Measurements from ENCODE around the gene SETBP1.

SETBP1 gene

DNA sequence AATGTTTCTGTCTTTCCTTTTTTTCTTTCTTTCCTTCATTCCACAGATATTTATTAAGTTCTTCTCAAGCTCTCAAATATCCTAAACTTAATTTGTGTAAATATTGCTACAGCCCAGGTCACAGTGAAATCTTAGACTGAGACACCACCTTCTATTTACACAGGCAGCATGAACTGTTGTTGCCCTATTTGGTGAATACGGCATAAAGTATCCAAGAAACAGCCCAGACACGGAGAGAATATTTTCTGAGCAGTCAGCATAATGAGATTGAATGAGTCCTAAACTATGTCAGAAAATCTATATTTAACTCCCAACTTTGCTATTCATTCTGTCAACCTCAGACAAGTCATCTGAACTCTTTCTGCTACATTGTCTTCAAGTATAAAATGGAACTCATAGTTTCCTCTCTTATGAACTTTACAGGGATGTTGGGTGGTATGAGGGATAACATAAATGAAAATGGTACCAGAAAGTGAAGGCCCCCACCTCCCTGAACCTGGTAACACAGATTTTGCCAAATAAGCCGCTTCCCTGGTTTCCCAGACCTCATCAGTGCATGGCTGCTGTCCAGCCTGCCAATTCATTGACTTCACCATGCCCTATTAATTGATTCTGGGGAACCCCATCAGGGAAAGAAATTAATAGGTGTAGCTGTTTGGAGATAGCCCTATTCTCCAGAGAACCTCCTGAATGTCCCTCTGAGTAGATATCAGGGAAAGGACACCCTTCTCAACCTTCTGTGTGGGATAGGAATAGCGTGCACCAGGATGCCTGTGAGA, 235.9 kb downstream of the SETBP1 start:
- no peak for DNase-seq

DNA sequence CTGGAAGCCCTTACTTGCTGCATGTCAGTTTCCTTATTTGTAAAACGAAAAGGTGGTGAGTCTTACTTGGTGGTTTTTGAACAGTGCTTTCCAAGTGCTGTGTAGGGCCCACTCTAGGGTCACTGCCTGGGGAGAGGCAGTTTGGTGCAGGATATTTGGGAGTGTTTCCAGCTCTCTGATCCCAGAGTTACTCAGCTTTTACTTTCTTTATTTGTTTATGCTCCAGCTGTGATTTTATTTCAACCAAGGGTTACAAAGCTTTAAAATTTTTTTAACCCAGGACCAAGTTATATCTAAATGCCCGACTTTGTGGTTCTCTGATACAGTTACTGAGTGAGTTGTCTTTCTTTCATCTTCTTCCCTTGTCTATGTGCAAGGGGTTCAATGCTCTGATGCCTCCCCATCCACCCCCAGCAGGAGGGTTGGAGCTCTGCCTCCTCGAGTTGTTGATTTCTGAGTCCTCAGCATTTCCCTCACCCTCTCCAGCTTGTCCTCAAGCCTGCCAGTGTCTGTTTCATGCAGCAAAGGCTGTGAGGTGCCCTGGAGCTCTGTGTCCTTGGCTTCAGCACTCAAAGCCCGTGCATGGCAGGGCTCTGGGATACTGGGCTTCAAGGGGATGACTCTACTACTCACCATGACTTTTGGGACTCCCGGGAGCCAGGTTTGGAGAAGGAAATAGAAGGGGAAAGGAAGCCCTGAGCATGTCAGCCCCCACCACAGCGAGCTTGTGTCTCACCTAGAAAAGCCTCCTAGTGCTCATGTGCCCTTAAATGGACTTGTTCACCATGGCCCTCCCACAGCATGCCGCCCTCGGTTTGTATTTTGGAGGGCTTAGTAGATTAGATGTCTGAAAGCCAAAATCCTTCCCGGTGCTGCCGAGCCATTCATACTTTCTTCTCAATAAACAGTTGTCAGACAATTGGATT, 236.8 kb downstream of the SETBP1 start:
- no peak for DNase-seq

DNA sequence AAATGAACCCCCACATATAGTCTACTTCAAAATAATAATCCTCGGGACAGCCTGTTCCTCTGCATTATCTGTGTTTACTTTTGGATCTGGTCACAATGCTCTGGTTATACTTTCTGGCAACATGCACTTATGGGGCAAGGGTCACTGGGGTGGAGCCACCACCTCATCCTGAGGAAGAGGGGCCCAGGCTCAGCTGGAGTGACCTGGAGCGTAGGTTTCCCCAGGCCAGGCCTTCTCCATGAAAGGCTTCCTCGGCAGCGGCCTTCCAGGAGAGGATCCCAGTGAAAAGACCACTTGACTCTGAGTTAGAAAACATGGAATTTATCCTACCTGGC, 237.4 kb downstream of the SETBP1 start:
- no peak for DNase-seq

GRCh38 chr18:44920441-44920840, 239.8 kb downstream of the SETBP1 start:
- DNase-seq, result no peak

- DNase-seq, result no peak
Observed at GRCh38 chr18:44921974-44922373, 241.3 kb downstream of the SETBP1 start.

GRCh38 chr18:44922968-44923367, 242.3 kb downstream of the SETBP1 start:
- no peak for DNase-seq

GRCh38 chr18:44924785-44925499, 244.3 kb downstream of the SETBP1 start:
- no peak for DNase-seq

DNA sequence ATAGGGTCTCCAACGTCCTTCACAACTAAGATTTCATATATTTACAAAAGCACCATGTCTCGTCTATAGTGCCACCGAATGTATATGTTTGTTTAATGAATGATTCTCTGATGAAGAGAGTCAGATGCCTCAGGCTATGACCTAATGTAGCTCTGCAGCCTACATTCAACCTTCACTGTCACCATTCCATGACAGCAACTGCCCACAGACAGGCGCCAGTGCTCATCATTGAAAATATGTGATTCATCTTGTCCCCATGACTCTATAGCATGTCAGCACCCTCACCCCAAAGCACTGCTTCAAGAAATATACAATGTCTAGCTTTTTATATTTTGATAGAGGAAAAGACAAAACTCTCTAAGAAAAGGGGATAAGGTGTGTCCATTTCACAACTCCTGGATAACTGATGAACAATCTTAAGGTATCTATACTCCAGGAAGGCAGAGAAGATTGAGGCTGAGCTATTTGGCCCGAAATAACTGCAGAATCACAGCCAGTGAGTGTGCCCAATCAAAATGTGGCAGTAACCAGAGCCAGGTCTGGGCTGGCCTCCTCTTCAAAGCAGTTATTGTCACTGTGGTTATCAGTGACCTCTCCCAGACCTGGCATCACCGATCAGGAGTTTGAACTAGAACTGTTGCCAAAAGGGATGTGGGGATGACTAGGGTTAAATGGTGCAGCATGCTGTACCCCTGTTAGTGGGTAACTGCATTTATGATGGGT, 246.6 kb downstream of the SETBP1 start:
- DNase-seq, result no peak

DNA sequence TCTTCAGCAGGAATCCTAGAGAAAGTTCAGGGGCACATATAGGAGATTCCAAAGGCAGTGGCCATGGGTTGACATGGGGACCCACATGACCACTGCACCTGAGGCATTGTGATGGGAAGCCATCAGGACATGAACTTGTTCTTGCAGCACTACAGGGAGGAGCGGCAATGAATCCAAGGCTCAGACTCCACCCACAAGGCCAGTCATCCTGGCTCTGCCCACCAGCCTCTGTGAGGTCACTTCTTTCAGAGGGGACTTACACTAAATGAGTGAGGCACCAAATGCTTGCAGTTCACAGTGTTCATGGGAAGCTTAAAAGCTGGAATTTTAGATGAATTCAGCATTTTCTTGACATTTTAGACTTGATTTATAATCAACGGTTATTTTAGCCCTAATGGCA, 254.2 kb downstream of the SETBP1 start:
- DNase-seq, result no peak

GRCh38 chr18:44935455-44935854, 254.8 kb downstream of the SETBP1 start:
- DNase-seq, result no peak

GRCh38 chr18:44936485-44936884, 255.8 kb downstream of the SETBP1 start:
- no peak for DNase-seq

- no peak for DNase-seq
Observed at GRCh38 chr18:44937960-44938719, 257.5 kb downstream of the SETBP1 start.

- no peak for DNase-seq
Observed at GRCh38 chr18:44938720-44939665, 258.3 kb downstream of the SETBP1 start.

- DNase-seq, result no peak
Observed at GRCh38 chr18:44941516-44941915, 260.8 kb downstream of the SETBP1 start.

DNA sequence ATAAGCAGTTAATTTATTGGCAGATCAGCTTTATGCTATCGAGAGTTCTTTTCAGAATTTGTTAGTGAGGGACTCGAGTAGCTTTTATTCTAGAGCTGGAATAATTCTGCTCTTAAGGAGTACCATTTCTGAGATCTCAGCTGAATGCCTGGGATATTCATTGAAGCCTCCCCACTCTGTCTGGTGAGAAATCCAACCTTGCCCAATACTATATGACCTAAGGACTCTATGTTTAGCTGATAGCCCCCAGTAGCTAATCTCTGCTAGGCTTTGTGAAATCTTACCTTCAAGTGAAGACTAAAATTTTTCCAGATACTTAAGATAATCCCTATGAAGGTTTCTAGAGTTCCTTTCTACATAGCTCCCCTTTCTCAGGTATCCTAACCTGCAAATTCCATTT, 261.4 kb downstream of the SETBP1 start:
- DNase-seq, result no peak

DNA sequence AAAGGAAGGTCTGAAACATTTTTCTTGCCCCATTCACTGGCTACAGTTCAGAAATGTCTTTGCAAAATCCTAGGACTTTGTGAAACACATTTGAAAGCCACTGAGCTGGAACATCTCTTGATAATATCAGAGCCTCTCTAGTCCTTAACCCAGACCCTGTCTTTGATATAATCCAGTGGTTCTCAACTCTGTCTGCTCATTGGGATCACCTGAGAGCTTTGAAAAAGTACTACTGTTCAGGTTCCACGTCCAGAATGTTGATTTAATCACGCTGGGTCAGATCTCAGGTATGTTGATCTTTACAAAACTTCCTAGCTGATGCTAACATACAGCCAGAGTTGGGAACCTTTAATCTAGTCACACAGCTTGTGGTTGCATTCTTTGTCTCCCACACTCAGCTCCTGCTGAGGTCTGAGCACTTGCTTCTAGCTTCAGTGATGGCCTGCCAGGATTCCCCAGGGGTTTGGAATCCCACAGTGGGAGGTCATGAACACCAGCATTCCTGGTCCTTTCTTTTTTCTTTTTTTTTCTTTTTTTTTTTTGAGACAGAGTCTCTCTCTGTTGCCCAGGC, 262.7 kb downstream of the SETBP1 start:
- no peak for DNase-seq

DNA sequence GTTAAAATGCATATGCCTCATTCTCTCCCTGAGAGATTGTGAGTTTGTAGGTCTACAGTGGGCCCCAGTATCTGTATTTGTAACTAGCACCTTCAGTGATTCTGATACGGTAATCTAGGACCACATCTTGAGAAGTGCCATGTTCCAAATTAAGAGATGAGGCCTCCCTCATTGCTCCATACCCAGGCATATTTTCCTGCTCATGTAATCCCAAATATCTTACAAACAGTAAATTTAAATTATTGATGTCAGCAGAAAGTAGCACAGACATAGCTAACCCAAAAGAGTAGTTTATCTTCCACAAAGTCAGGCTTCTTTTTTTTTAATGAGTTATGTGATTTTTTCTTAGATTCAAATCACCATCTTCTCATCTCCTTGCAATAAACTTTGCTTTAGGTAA, 263.8 kb downstream of the SETBP1 start:
- no peak for DNase-seq

- no peak for DNase-seq
Observed at GRCh38 chr18:44945888-44946401, 265.3 kb downstream of the SETBP1 start.

DNA sequence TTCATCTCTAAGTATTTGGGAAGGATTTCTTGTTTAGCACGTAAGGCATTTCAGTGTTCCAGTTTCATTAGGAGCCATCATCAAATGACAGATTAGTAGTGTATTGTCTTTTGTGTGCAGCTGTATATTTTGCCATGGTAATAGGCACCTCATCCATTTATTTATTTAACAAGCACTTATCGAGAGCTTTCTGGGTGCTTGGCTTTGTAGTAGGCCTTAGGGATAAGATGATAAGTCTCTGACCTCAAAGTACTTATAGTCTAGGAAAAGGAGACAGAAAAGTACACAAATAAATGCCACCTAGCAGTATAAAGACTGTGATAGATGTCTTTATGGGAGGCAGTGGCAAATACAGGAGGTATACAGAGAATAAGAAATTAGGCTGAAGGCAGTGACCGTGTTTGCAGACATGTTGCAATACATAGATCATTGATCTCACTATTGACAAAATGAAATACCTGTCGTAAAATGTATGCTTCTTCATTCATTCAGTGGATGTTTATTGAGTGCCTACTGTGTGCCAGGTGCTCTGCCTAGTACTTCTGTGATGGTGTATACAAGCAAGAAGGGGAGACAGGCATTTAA, 265.9 kb downstream of the SETBP1 start:
- no peak for DNase-seq

DNA sequence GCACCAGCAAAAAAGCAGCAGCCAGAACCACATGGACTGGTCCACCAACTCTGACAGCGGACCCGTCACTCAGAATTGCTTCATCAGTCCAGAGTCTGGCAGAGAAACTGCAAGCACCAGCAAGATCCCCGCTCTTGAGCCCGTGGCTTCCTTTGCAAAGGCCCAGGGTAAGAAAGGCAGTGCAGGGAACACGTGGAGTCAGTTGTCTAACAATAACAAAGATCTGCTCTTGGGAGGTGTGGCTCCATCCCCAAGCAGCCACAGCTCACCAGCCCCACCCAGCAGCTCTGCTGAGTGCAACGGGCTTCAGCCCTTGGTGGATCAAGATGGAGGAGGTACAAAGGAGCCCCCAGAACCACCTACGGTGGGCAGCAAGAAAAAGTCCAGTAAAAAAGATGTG, 269.3 kb downstream of the SETBP1 start:
- no peak for DNase-seq
